COLO668 (cell line): ENCODE results near the gene DLGAP1.
"Not testable (repeated sequence)": the region's sequence is repeated elsewhere in the genome, so short reads cannot be mapped to it uniquely, and the experiment has no call there.

ENCODE experiments used
- DNase-seq: peaks from one replicate; lab custom pipeline; 2025; ENCODE audit not compliant: unreplicated experiment; lab: John Stamatoyannopoulos, UW

Gene DLGAP1

GRCh38 chr18:3706279-3707097 is 748.6 kb downstream of the DLGAP1 start:
- no peak for DNase-seq

GRCh38 chr18:3704556-3705344 is 750.4 kb downstream of the DLGAP1 start:
- DNase-seq: no peak

- peak; percentile 74 for DNase-seq
Measured at GRCh38 chr18:3703732-3704176, 751.4 kb downstream of the DLGAP1 start.

GRCh38 chr18:3699707-3700567 is 755.2 kb downstream of the DLGAP1 start:
- DNase-seq: peak; percentile 58

- DNase-seq: not testable (repeated sequence)
Measured at GRCh38 chr18:3694030-3694778, 760.9 kb downstream of the DLGAP1 start.

- no peak for DNase-seq
Measured at GRCh38 chr18:3693410-3693809, 761.7 kb downstream of the DLGAP1 start.

- DNase-seq: peak; percentile 20
Measured at GRCh38 chr18:3692691-3693090, 762.4 kb downstream of the DLGAP1 start.

GRCh38 chr18:3692113-3692621 is 762.9 kb downstream of the DLGAP1 start:
- peak; percentile 38 for DNase-seq

- no peak for DNase-seq
Measured at GRCh38 chr18:3691705-3692104, 763.4 kb downstream of the DLGAP1 start.

- no peak for DNase-seq
Measured at GRCh38 chr18:3690764-3691066, 764.4 kb downstream of the DLGAP1 start.

GRCh38 chr18:3689986-3690763 is 764.9 kb downstream of the DLGAP1 start:
- no peak for DNase-seq

GRCh38 chr18:3689091-3689490 is 766.0 kb downstream of the DLGAP1 start:
- DNase-seq: no peak

- peak; percentile 25 for DNase-seq
Measured at GRCh38 chr18:3688690-3689089, 766.4 kb downstream of the DLGAP1 start.

- no peak for DNase-seq
Measured at GRCh38 chr18:3683483-3683882, 771.6 kb downstream of the DLGAP1 start.

- no peak for DNase-seq
Measured at GRCh38 chr18:3682061-3682460, 773.0 kb downstream of the DLGAP1 start.

- no peak for DNase-seq
Measured at GRCh38 chr18:3679241-3679640, 775.9 kb downstream of the DLGAP1 start.

- DNase-seq: no peak
Measured at GRCh38 chr18:3675994-3676393, 779.1 kb downstream of the DLGAP1 start.

GRCh38 chr18:3675446-3675845 is 779.7 kb downstream of the DLGAP1 start:
- DNase-seq: no peak

- peak; percentile 36 for DNase-seq
Measured at GRCh38 chr18:3671176-3671575, 783.9 kb downstream of the DLGAP1 start.

GRCh38 chr18:3669376-3669775 is 785.7 kb downstream of the DLGAP1 start:
- DNase-seq: no peak
